Activated CD4-positive, alpha-beta T cell treated with anti-CD3 and anti-CD28 coated beads for 36 hours (primary cell): ENCODE measurements around the gene TSHZ2. TPM values are rescaled to one million over a fixed set of nuclear protein-coding genes. Genes with fewer than 3 reads are reported as not detected.

Experiments used
- ATAC-seq: fragments of 200-7000 bp; cut with Tn5 transposase; one replicate; pipeline ENCODE4 v1.10.0; 2021; ENCODE audit warnings: mild to moderate bottlenecking, moderate library complexity
- CTCF ChIA-PET: fragments of 350-600 bp; sonication (Branson Sonifier 250); formaldehyde crosslinking; loops from one replicate; lab custom pipeline; 2021; ENCODE audit warnings: antibody characterized with exemption; lab: Charles Lee
- POLR2A ChIA-PET: fragments of 350-600 bp; sonication (Branson Sonifier 250); formaldehyde crosslinking; loops from one replicate; lab custom pipeline; 2021; ENCODE audit warnings: antibody characterized with exemption, inconsistent platforms; lab: Charles Lee
- DNase-seq: peaks from one replicate; pipeline ENCODE4 v3.0.0-alpha.2; 2020
- H3K27ac Mint-ChIP-seq: one replicate; pipeline ENCODE4 v1.8.0; 2021; ENCODE audit warnings: mixed read lengths
- H3K27me3 Mint-ChIP-seq: one replicate; pipeline ENCODE4 v1.8.0; 2021; ENCODE audit warnings: mixed read lengths
- H3K36me3 Mint-ChIP-seq: one replicate; pipeline ENCODE4 v1.8.0; 2021; ENCODE audit warnings: low read depth, mixed read lengths
- H3K4me1 Mint-ChIP-seq: one replicate; pipeline ENCODE4 v1.8.0; 2021; ENCODE audit warnings: mixed read lengths
- H3K4me3 Mint-ChIP-seq: one replicate; pipeline ENCODE4 v1.8.0; 2021; ENCODE audit warnings: mild to moderate bottlenecking, moderate library complexity, mixed read lengths
- H3K9me3 Mint-ChIP-seq: one replicate; pipeline ENCODE4 v1.8.0; 2021; ENCODE audit warnings: low read depth, mixed read lengths
- intact Hi-C, 2 experiments: fragments of 100-400 bp; cut with DNase I in 1 of 2; cut with micrococcal nuclease in 1 of 2; formaldehyde crosslinking; loops; one replicate each; pipeline versions ENCODE4 v1.14.2 to v1.15.1; 2022 to 2024; cut with DNase I, micrococcal nuclease
- total RNA-seq, 2 experiments: library from RNA; stranded (reverse); gene quantifications; one replicate each; pipeline ENCODE4 v1.2.3, GENCODE V29; 2021

TSHZ2 gene
- total RNA-seq, 2 experiments from 2014 or later, result 25.9 to 43.6 TPM

- Mint-ChIP-seq H3K27me3 (no peaks in the 10 kb centered on the region), H3K4me3 (no peak overlapping the region), H3K4me1 (peaks cover 3% of the 10 kb centered on the region), H3K36me3 (no peaks in the 10 kb centered on the region), H3K27ac (no peak overlapping the region), H3K9me3 (no peaks in the 10 kb centered on the region)
- no peak for ATAC-seq
- ChIA-PET POLR2A (no interaction called here), CTCF (no interaction called here)
- intact Hi-C loops, result no loop called here
- no peak for DNase-seq
Measured at GRCh38 chr20:52939141-52939540, 33.0 kb upstream of the TSHZ2 start.

GRCh38 chr20:52941808-52942207 is 30.4 kb upstream of the TSHZ2 start:
- Mint-ChIP-seq H3K36me3 (no peaks in the 10 kb centered on the region), H3K9me3 (no peaks in the 10 kb centered on the region), H3K27me3 (no peaks in the 10 kb centered on the region), H3K4me1 (peaks cover 3% of the 10 kb centered on the region), H3K4me3 (no peak overlapping the region), H3K27ac (no peak overlapping the region)
- intact Hi-C loops, result no loop called here
- DNase-seq (no peak), ATAC-seq (no peak)
- POLR2A ChIA-PET, result no interaction called here
- CTCF ChIA-PET, result no interaction called here

GRCh38 chr20:52943185-52943841 is 28.8 kb upstream of the TSHZ2 start:
- H3K4me1 Mint-ChIP-seq, result peaks cover 3% of the 10 kb centered on the region
- no peak overlapping the region for H3K4me3 Mint-ChIP-seq
- ChIA-PET CTCF (interaction anchor here (0.8 kb wide), 1 partner anchor 70 kb away, joined by 5 read pairs; no protein-coding TSS in a partner anchor), POLR2A (no interaction called here)
- H3K27me3 Mint-ChIP-seq, result no peaks in the 10 kb centered on the region
- ATAC-seq (no peak), DNase-seq (no peak)
- intact Hi-C loops, result no loop called here
- no peaks in the 10 kb centered on the region for H3K9me3 Mint-ChIP-seq
- H3K27ac Mint-ChIP-seq, result no peak overlapping the region
- H3K36me3 Mint-ChIP-seq, result no peaks in the 10 kb centered on the region

- Mint-ChIP-seq H3K27me3 (peaks cover 2% of the 10 kb centered on the region), H3K4me1 (peaks cover 3% of the 10 kb centered on the region), H3K9me3 (no peaks in the 10 kb centered on the region), H3K36me3 (no peaks in the 10 kb centered on the region), H3K4me3 (no peak overlapping the region), H3K27ac (no peak overlapping the region)
- ChIA-PET POLR2A (no interaction called here), CTCF (no interaction called here)
- DNase-seq (no peak), ATAC-seq (no peak)
- intact Hi-C loops, result no loop called here
Measured at GRCh38 chr20:52945268-52945667, 26.9 kb upstream of the TSHZ2 start.

- ChIA-PET POLR2A (no interaction called here), CTCF (no interaction called here)
- peaks cover 3% of the 10 kb centered on the region for H3K4me1 Mint-ChIP-seq
- H3K27ac Mint-ChIP-seq, result no peak overlapping the region
- ATAC-seq (no peak), DNase-seq (no peak)
- H3K4me3 Mint-ChIP-seq, result no peak overlapping the region
- H3K36me3 Mint-ChIP-seq, result no peaks in the 10 kb centered on the region
- H3K27me3 Mint-ChIP-seq, result peaks cover 2% of the 10 kb centered on the region
- intact Hi-C loops, result no loop called here
- no peaks in the 10 kb centered on the region for H3K9me3 Mint-ChIP-seq
Measured at GRCh38 chr20:52945862-52946522, 26.2 kb upstream of the TSHZ2 start.

GRCh38 chr20:52948491-52948890 is 23.7 kb upstream of the TSHZ2 start:
- intact Hi-C loops, result no loop called here
- peaks cover 2% of the 10 kb centered on the region for H3K27me3 Mint-ChIP-seq

GRCh38 chr20:52953020-52953419 is 19.1 kb upstream of the TSHZ2 start:
- ATAC-seq (no peak), DNase-seq (no peak)
- H3K36me3 Mint-ChIP-seq, result no peaks in the 10 kb centered on the region
- no peaks in the 10 kb centered on the region for H3K4me1 Mint-ChIP-seq
- peaks cover 2% of the 10 kb centered on the region for H3K27me3 Mint-ChIP-seq
- no peak overlapping the region for H3K4me3 Mint-ChIP-seq
- no peak overlapping the region for H3K27ac Mint-ChIP-seq
- ChIA-PET CTCF (interaction anchor here (0.6 kb wide), 2 partner anchors 35 to 1138 kb away, joined by 4 read pairs; no protein-coding TSS in a partner anchor), POLR2A (no interaction called here)
- H3K9me3 Mint-ChIP-seq, result no peaks in the 10 kb centered on the region
- intact Hi-C loops, result no loop called here

More at GRCh38 chr20:52948491-52948890, 23.7 kb upstream of the TSHZ2 start:
- H3K36me3 Mint-ChIP-seq, result no peaks in the 10 kb centered on the region
- DNase-seq, result no peak
- H3K4me1 Mint-ChIP-seq, result peaks cover under 1% of the 10 kb centered on the region
- H3K9me3 Mint-ChIP-seq, result no peaks in the 10 kb centered on the region
- no peak for ATAC-seq
- no peak overlapping the region for H3K4me3 Mint-ChIP-seq
- POLR2A ChIA-PET, result no interaction called here
- H3K27ac Mint-ChIP-seq, result no peak overlapping the region
- CTCF ChIA-PET, result no interaction called here

- intact Hi-C loops, result no loop called here
- ATAC-seq, result no peak
- Mint-ChIP-seq H3K36me3 (no peaks in the 10 kb centered on the region), H3K27me3 (no peaks in the 10 kb centered on the region), H3K4me1 (peaks cover 2% of the 10 kb centered on the region), H3K4me3 (no peak overlapping the region), H3K9me3 (no peaks in the 10 kb centered on the region), H3K27ac (no peak overlapping the region)
- CTCF ChIA-PET, result interaction anchor here (0.8 kb wide), 1 partner anchor 383 kb away, joined by 3 read pairs; no protein-coding TSS in a partner anchor
- no peak for DNase-seq
- POLR2A ChIA-PET, result no interaction called here
Measured at GRCh38 chr20:52954849-52955248, 17.3 kb upstream of the TSHZ2 start.

GRCh38 chr20:52958211-52958610 is 13.9 kb upstream of the TSHZ2 start:
- intact Hi-C loops, result no loop called here
- Mint-ChIP-seq H3K4me3 (no peak overlapping the region), H3K4me1 (peaks cover 2% of the 10 kb centered on the region), H3K36me3 (no peaks in the 10 kb centered on the region), H3K9me3 (no peaks in the 10 kb centered on the region), H3K27me3 (no peaks in the 10 kb centered on the region), H3K27ac (no peak overlapping the region)
- ATAC-seq (no peak), DNase-seq (no peak)
- CTCF ChIA-PET, result interaction anchor here (0.6 to 1.8 kb wide), 3 partner anchors 16 to 646 kb away, joined by 3 read pairs; no protein-coding TSS in a partner anchor
- POLR2A ChIA-PET, result no interaction called here

GRCh38 chr20:52959125-52959524 is 13.0 kb upstream of the TSHZ2 start:
- no peak overlapping the region for H3K27ac Mint-ChIP-seq
- no peak overlapping the region for H3K4me3 Mint-ChIP-seq
- ChIA-PET CTCF (interaction anchor here (1.1 to 1.8 kb wide), 2 partner anchors 15 to 647 kb away, joined by 3 read pairs; no protein-coding TSS in a partner anchor), POLR2A (no interaction called here)
- H3K27me3 Mint-ChIP-seq, result peaks cover 5% of the 10 kb centered on the region
- intact Hi-C loops, result no loop called here
- peaks cover 7% of the 10 kb centered on the region for H3K4me1 Mint-ChIP-seq
- DNase-seq, result peak; percentile 7
- H3K36me3 Mint-ChIP-seq, result no peaks in the 10 kb centered on the region
- no peaks in the 10 kb centered on the region for H3K9me3 Mint-ChIP-seq
- ATAC-seq, result no peak

- no peak for ATAC-seq
- H3K36me3 Mint-ChIP-seq, result no peaks in the 10 kb centered on the region
Measured at GRCh38 chr20:52962183-52962582, 10.0 kb upstream of the TSHZ2 start.

GRCh38 chr20:52963131-52963530 is 9.0 kb upstream of the TSHZ2 start:
- intact Hi-C loops, result no loop called here
- CTCF ChIA-PET, result interaction anchor here (1.1 kb wide), 1 partner anchor 584 kb away, joined by 3 read pairs; no protein-coding TSS in a partner anchor
- peaks cover 12% of the 10 kb centered on the region for H3K4me1 Mint-ChIP-seq
- no peak overlapping the region for H3K27ac Mint-ChIP-seq
- no peaks in the 10 kb centered on the region for H3K36me3 Mint-ChIP-seq
- POLR2A ChIA-PET, result no interaction called here
- DNase-seq (no peak), ATAC-seq (no peak)
- H3K4me3 Mint-ChIP-seq, result no peak overlapping the region
- H3K27me3 Mint-ChIP-seq, result peaks cover 10% of the 10 kb centered on the region
- no peaks in the 10 kb centered on the region for H3K9me3 Mint-ChIP-seq

More at GRCh38 chr20:52962183-52962582, 10.0 kb upstream of the TSHZ2 start:
- DNase-seq, result no peak
- ChIA-PET POLR2A (no interaction called here), CTCF (interaction anchor here (0.5 to 1.1 kb wide), 2 partner anchors 33 to 585 kb away, joined by 3 read pairs; no protein-coding TSS in a partner anchor)
- Mint-ChIP-seq H3K27me3 (peaks cover 10% of the 10 kb centered on the region), H3K4me3 (no peak overlapping the region), H3K4me1 (peaks cover 9% of the 10 kb centered on the region), H3K9me3 (no peaks in the 10 kb centered on the region), H3K27ac (no peak overlapping the region)
- intact Hi-C loops, result no loop called here
